Activated CD4-positive, alpha-beta T cell treated with anti-CD3 and anti-CD28 coated beads for 36 hours (primary cell): ENCODE results near the gene TM9SF3. TPM values are rescaled to one million over a fixed set of nuclear protein-coding genes. Genes with fewer than 3 reads are reported as not detected.
"Not testable (repeated sequence)": the region's sequence is repeated elsewhere in the genome, so short reads cannot be mapped to it uniquely, and the experiment has no call there.

Source experiments
- ATAC-seq: fragments of 200-7000 bp; cut with Tn5 transposase; one replicate; pipeline ENCODE4 v1.10.0; 2021; ENCODE audit warnings: mild to moderate bottlenecking, moderate library complexity
- CTCF ChIA-PET: fragments of 350-600 bp; sonication (Branson Sonifier 250); formaldehyde crosslinking; loops from one replicate; lab custom pipeline; 2021; ENCODE audit warnings: antibody characterized with exemption; lab: Charles Lee
- POLR2A ChIA-PET: fragments of 350-600 bp; sonication (Branson Sonifier 250); formaldehyde crosslinking; loops from one replicate; lab custom pipeline; 2021; ENCODE audit warnings: antibody characterized with exemption, inconsistent platforms; lab: Charles Lee
- DNase-seq: peaks from one replicate; pipeline ENCODE4 v3.0.0-alpha.2; 2020
- H3K27ac Mint-ChIP-seq: one replicate; pipeline ENCODE4 v1.8.0; 2021; ENCODE audit warnings: mixed read lengths
- H3K27me3 Mint-ChIP-seq: one replicate; pipeline ENCODE4 v1.8.0; 2021; ENCODE audit warnings: mixed read lengths
- H3K36me3 Mint-ChIP-seq: one replicate; pipeline ENCODE4 v1.8.0; 2021; ENCODE audit warnings: low read depth, mixed read lengths
- H3K4me1 Mint-ChIP-seq: one replicate; pipeline ENCODE4 v1.8.0; 2021; ENCODE audit warnings: mixed read lengths
- H3K4me3 Mint-ChIP-seq: one replicate; pipeline ENCODE4 v1.8.0; 2021; ENCODE audit warnings: mild to moderate bottlenecking, moderate library complexity, mixed read lengths
- H3K9me3 Mint-ChIP-seq: one replicate; pipeline ENCODE4 v1.8.0; 2021; ENCODE audit warnings: low read depth, mixed read lengths
- intact Hi-C, 2 experiments: fragments of 100-400 bp; cut with DNase I in 1 of 2; cut with micrococcal nuclease in 1 of 2; formaldehyde crosslinking; loops; one replicate each; pipeline versions ENCODE4 v1.14.2 to v1.15.1; 2022 to 2024; cut with DNase I, micrococcal nuclease
- total RNA-seq, 2 experiments: library from RNA; stranded (reverse); gene quantifications; one replicate each; pipeline ENCODE4 v1.2.3, GENCODE V29; 2021

Gene TM9SF3
- total RNA-seq, 2 experiments from 2014 or later, result 45.3 to 70.2 TPM

DNA sequence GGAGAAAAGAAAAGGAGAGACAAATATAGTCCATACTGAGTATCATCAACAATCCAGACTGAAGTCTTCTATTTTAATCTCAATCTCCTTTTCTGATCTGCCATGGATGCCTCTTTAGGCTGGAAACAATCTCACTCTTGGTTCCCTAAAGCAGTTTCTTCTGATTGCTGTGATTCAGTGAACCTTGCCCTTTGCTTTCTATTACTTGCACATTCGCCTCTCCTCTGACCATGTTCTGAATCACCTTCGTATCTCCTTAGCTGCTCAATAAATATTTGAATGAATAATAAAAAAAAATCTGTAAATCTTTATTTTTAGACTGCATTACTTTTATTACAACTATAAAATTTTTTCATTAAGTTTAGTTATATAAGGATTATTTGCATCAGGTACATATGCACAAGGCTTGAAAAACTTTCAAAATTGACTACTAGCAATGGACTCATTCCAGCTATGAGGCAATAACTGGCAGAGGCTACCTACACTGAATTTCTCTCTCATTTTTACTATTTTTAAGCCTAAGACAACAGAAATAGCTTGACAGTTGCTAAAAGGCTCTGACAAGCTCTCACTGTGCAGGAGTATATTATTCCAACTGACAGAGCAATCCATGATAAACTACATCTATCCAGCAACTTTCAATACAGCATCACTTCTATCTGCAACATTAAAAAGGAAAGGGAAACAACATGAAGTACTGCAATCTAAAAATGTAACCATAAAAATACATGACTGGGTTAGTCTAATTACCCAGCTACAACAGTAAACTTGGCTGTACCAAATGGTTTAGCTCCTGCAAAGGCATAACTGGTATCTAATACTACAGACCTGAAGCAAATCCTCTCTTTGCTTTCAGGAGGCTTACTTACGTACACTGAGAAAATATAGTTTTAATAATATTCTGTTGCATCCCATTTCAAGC is 25.6 kb downstream of the TM9SF3 start:
- peaks cover 33% of the 10 kb centered on the region for H3K36me3 Mint-ChIP-seq
- CTCF ChIA-PET, result interaction anchor here (1.0 to 1.2 kb wide), 2 partner anchors 186 to 477 kb away, joined by 4 to 5 read pairs; no protein-coding TSS in a partner anchor
- no peak overlapping the region for H3K27ac Mint-ChIP-seq
- ATAC-seq (no peak), DNase-seq (no peak)
- no peaks in the 10 kb centered on the region for H3K27me3 Mint-ChIP-seq
- H3K4me3 Mint-ChIP-seq, result no peak overlapping the region
- no peaks in the 10 kb centered on the region for H3K9me3 Mint-ChIP-seq
- peaks cover 8% of the 10 kb centered on the region for H3K4me1 Mint-ChIP-seq
- POLR2A ChIA-PET, result no interaction called here
- intact Hi-C loops, result no loop called here

- peaks cover 32% of the 10 kb centered on the region for H3K36me3 Mint-ChIP-seq
- H3K4me3 Mint-ChIP-seq, result no peak overlapping the region
- H3K9me3 Mint-ChIP-seq, result no peaks in the 10 kb centered on the region
- CTCF ChIA-PET, result no interaction called here
- peaks cover 2% of the 10 kb centered on the region for H3K4me1 Mint-ChIP-seq
- no peaks in the 10 kb centered on the region for H3K27me3 Mint-ChIP-seq
- DNase-seq (no peak), ATAC-seq (no peak)
- no peak overlapping the region for H3K27ac Mint-ChIP-seq
- intact Hi-C loops, result no loop called here
- POLR2A ChIA-PET, result no interaction called here
These were observed 26.3 kb downstream of the TM9SF3 start for GRCh38 chr10:96560489-96560888.

- Mint-ChIP-seq H3K36me3 (peaks cover 25% of the 10 kb centered on the region), H3K4me3 (no peak overlapping the region), H3K9me3 (no peaks in the 10 kb centered on the region), H3K27ac (no peak overlapping the region), H3K27me3 (no peaks in the 10 kb centered on the region), H3K4me1 (no peaks in the 10 kb centered on the region)
- no peak for DNase-seq
- intact Hi-C loops, result no loop called here
- ChIA-PET POLR2A (no interaction called here), CTCF (interaction anchor here (1.0 to 2.2 kb wide), 2 partner anchors 11 to 42 kb away, joined by 3 to 7 read pairs; no protein-coding TSS in a partner anchor)
- ATAC-seq, result no peak
These were observed 30.8 kb downstream of the TM9SF3 start for GRCh38 chr10:96556003-96556402.

- H3K27ac Mint-ChIP-seq, result no peak overlapping the region
- DNase-seq (no peak), ATAC-seq (no peak)
- no peak overlapping the region for H3K4me3 Mint-ChIP-seq
- ChIA-PET POLR2A (no interaction called here), CTCF (interaction anchor here (1.0 to 2.2 kb wide), 2 partner anchors 10 to 41 kb away, joined by 3 to 7 read pairs; no protein-coding TSS in a partner anchor)
- no peaks in the 10 kb centered on the region for H3K27me3 Mint-ChIP-seq
- peaks cover 22% of the 10 kb centered on the region for H3K36me3 Mint-ChIP-seq
- no peaks in the 10 kb centered on the region for H3K4me1 Mint-ChIP-seq
- intact Hi-C loops, result no loop called here
- no peaks in the 10 kb centered on the region for H3K9me3 Mint-ChIP-seq
These were observed 31.5 kb downstream of the TM9SF3 start for GRCh38 chr10:96555330-96555729.

DNA sequence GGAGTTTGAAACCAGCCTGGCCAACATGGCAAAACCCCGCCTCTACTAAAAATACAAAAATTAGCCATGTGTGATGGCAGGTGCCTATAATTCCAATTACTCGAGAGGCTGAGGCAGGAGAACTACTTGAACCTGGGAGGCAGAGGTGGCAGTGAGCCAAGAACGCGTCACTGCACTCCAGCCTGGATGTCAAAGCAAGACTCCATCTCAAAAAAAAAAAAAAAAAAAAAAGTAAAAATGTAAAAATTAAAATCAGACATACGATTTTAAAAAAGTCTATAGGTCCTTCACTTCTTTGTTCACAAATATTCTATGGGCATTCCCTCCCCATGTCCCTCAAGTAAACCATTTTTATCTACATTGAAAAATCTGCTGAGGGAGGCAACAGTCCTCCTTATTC is 38.2 kb downstream of the TM9SF3 start:
- intact Hi-C loops, result no loop called here
- H3K4me3 Mint-ChIP-seq, result no peak overlapping the region
- ATAC-seq (no peak), DNase-seq (no peak)
- ChIA-PET CTCF (no interaction called here), POLR2A (no interaction called here)
- no peaks in the 10 kb centered on the region for H3K9me3 Mint-ChIP-seq
- peaks cover 44% of the 10 kb centered on the region for H3K36me3 Mint-ChIP-seq
- no peak overlapping the region for H3K27ac Mint-ChIP-seq
- H3K27me3 Mint-ChIP-seq, result no peaks in the 10 kb centered on the region
- no peaks in the 10 kb centered on the region for H3K4me1 Mint-ChIP-seq

GRCh38 chr10:96545558-96545957 is 41.3 kb downstream of the TM9SF3 start:
- H3K9me3 Mint-ChIP-seq, H3K4me3 Mint-ChIP-seq, H3K4me1 Mint-ChIP-seq, intact Hi-C loops, H3K27ac Mint-ChIP-seq, ATAC-seq, H3K27me3 Mint-ChIP-seq, DNase-seq: not testable (repeated sequence)
- ChIA-PET POLR2A (interaction anchor here (0.6 kb wide), 1 partner anchor 42 kb away, joined by 6 read pairs; no protein-coding TSS in a partner anchor), CTCF (interaction anchor here (1.2 to 2.0 kb wide), 2 partner anchors 11 to 38 kb away, joined by 3 to 7 read pairs; no protein-coding TSS in a partner anchor)
- H3K36me3 Mint-ChIP-seq, result peaks cover 50% of the 10 kb centered on the region

- POLR2A ChIA-PET, result no interaction called here
- no peak for DNase-seq
These were observed 44.9 kb downstream of the TM9SF3 start for GRCh38 chr10:96541921-96542320.

DNA sequence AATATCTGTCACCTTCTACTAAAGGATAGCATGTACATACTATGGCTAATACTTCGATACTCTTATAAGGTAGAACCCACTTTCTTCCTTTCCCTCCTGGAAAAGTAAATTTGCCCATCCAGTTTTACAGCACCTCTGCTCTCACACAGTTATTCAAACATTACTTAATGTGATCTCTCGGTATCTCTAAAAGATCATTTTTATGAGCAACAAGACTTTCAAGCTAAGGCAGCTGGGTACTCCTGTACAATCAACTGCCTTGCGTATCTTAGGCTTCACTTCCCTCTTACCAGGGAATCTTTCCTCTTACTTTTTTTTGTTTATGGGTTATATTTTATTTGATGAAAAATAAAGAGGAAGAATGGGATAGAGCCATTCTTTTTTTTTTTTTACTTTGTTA is 46.6 kb downstream of the TM9SF3 start:
- Mint-ChIP-seq H3K27ac (no peak overlapping the region), H3K4me1 (no peaks in the 10 kb centered on the region), H3K27me3 (no peaks in the 10 kb centered on the region), H3K4me3 (no peak overlapping the region), H3K36me3 (peaks cover 39% of the 10 kb centered on the region), H3K9me3 (no peaks in the 10 kb centered on the region)
- ChIA-PET CTCF (no interaction called here), POLR2A (no interaction called here)
- ATAC-seq (no peak), DNase-seq (no peak)
- intact Hi-C loops, result no loop called here

More at GRCh38 chr10:96541921-96542320, 44.9 kb downstream of the TM9SF3 start:
- intact Hi-C loops, result no loop called here
- CTCF ChIA-PET, result interaction anchor here (1.4 kb wide), 1 partner anchor 28 kb away, joined by 5 read pairs; the partner anchor contains the start of gene TLL2
- Mint-ChIP-seq H3K4me3 (no peak overlapping the region), H3K36me3 (peaks cover 50% of the 10 kb centered on the region), H3K27ac (no peak overlapping the region), H3K9me3 (no peaks in the 10 kb centered on the region), H3K27me3 (no peaks in the 10 kb centered on the region), H3K4me1 (no peaks in the 10 kb centered on the region)
- ATAC-seq, result no peak

DNA sequence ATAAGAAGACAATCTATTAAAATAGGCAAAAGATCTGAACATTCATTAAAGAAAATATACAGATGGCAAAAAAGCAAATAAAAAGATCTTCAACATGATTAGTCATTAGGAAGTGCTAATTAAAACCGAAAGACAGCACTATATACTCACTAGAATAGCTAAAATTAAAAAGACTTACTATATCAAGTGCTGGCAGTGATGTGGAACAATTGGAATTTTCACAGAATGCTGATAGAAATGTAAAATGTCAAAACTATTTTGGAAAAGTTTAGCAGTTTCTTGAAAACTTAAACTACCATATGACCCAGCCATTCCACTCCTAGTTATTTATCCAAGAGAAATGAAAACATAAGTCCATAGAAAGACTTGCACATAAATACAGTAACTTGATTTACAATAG is 48.1 kb downstream of the TM9SF3 start:
- ATAC-seq, result no peak
- intact Hi-C loops, result no loop called here
- Mint-ChIP-seq H3K9me3 (no peaks in the 10 kb centered on the region), H3K27me3 (no peaks in the 10 kb centered on the region), H3K27ac (no peak overlapping the region), H3K4me1 (no peaks in the 10 kb centered on the region), H3K36me3 (peaks cover 37% of the 10 kb centered on the region), H3K4me3 (no peak overlapping the region)
- POLR2A ChIA-PET, result interaction anchor here (0.6 kb wide), 1 partner anchor 138 kb away, joined by 3 read pairs; no protein-coding TSS in a partner anchor
- CTCF ChIA-PET, result no interaction called here
- no peak for DNase-seq

- H3K36me3 Mint-ChIP-seq, result peaks cover 33% of the 10 kb centered on the region
- no peaks in the 10 kb centered on the region for H3K27me3 Mint-ChIP-seq
- no peaks in the 10 kb centered on the region for H3K4me1 Mint-ChIP-seq
- POLR2A ChIA-PET, result no interaction called here
- intact Hi-C loops, result no loop called here
- DNase-seq (no peak), ATAC-seq (no peak)
- CTCF ChIA-PET, result no interaction called here
- no peak overlapping the region for H3K4me3 Mint-ChIP-seq
- no peaks in the 10 kb centered on the region for H3K9me3 Mint-ChIP-seq
- H3K27ac Mint-ChIP-seq, result no peak overlapping the region
These were observed 50.7 kb downstream of the TM9SF3 start for GRCh38 chr10:96536129-96536528.

DNA sequence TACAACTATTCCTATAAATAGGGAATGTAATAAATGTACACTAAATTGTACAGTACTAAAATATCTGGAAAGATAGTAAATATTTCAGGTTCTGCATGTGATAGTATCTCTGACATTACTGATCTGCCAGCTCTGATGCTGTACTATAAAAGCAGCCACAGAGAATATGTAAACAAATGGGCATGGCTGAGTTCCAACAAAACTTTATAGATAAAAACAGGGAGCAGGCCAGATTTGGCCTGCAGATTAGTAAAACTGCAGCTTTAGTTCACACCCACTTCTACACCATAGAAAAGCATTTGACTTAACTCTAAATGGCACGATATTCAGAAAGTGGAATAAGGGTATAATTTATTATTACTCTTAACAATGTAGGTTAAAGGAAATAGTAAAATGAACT is 54.3 kb downstream of the TM9SF3 start:
- H3K4me1 Mint-ChIP-seq, result no peaks in the 10 kb centered on the region
- intact Hi-C loops, result no loop called here
- DNase-seq, result no peak
- H3K36me3 Mint-ChIP-seq, result peaks cover 28% of the 10 kb centered on the region
- no peak overlapping the region for H3K4me3 Mint-ChIP-seq
- no peak overlapping the region for H3K27ac Mint-ChIP-seq
- no peaks in the 10 kb centered on the region for H3K27me3 Mint-ChIP-seq
- ATAC-seq, result no peak
- no peaks in the 10 kb centered on the region for H3K9me3 Mint-ChIP-seq
- ChIA-PET POLR2A (no interaction called here), CTCF (interaction anchor here (0.6 to 2.4 kb wide), 3 partner anchors 17 to 137 kb away, joined by 3 to 6 read pairs (median 3); no protein-coding TSS in a partner anchor)
